ENCODE measurements around the gene UVSSA. TPM values are rescaled to one million over a fixed set of nuclear protein-coding genes. Genes with fewer than 3 reads are reported as not detected.

UVSSA gene
- total RNA-seq, 2 experiments from 2014 or later, result 19.1 to 23.0 TPM

GRCh38 chr4:1351854-1352566 lies 5.0 kb downstream of the UVSSA start:
- Mint-ChIP-seq H3K4me3 (no peak overlapping the region), H3K27me3 (no peaks in the 10 kb centered on the region), H3K27ac (peak overlapping the region; percentile 74), H3K4me1 (peaks cover 29% of the 10 kb centered on the region), H3K36me3 (ENCODE audit: low read depth) (peaks cover 7% of the 10 kb centered on the region), H3K9me3 (no peaks in the 10 kb centered on the region)
- CTCF ChIA-PET, result interaction anchor here (1.4 to 1.8 kb wide), 2 partner anchors 13 to 87 kb away, joined by 4 read pairs; no protein-coding TSS in a partner anchor
- peak; percentile 91 for DNase-seq
- POLR2A ChIA-PET, result no interaction called here

GRCh38 chr4:1352567-1352900 lies 5.5 kb downstream of the UVSSA start:
- CTCF ChIA-PET, result interaction anchor here (1.4 to 1.8 kb wide), 2 partner anchors 12 to 87 kb away, joined by 4 read pairs; no protein-coding TSS in a partner anchor
- POLR2A ChIA-PET, result no interaction called here
- Mint-ChIP-seq H3K9me3 (no peaks in the 10 kb centered on the region), H3K27ac (no peak overlapping the region), H3K4me3 (no peak overlapping the region), H3K36me3 (ENCODE audit: low read depth) (peaks cover 7% of the 10 kb centered on the region), H3K27me3 (no peaks in the 10 kb centered on the region), H3K4me1 (peaks cover 29% of the 10 kb centered on the region)
- no peak for DNase-seq

DNA sequence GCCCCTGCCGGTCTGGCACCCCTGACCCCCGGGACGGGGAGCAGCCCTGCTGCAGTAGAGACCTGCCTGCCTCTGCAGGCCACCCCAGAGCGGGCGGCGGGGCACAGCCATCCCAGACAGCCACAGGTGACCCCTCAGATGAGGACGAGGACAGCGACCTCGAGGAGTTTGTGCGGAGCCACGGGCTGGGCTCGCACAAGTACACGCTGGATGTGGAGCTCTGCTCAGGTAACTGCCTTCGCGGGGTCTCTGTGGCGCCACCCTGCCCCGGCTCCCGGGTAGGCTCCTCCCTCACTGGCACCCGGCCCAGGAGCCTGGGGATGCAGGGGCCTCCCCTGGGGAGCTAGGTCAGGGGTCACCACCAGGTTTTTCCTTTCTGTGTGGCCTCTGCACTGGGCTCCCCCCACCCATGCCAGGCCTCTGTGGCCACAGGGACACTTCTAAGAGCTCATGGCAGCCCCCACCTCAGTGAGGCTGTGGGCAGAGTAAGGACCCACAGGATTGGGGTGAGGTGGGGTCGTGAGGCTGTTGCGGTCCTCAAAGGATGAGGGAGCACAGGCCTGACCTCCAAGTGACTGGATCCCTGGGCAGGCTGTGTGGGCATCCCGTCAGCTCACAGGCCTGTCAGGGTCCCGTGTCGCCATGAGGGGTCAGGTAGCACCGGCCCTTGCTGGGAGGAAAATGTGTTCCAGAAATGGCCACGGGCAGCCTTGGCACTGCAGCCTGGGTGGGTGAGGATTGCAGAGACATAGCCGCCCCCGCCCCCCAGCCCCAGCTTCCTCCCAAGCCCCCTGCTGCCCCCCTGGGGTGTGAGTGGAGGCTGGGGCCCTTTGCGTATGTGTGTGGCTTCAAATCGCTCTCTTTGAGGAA lies 6.4 kb downstream of the UVSSA start:
- Mint-ChIP-seq H3K4me3 (no peak overlapping the region), H3K36me3 (ENCODE audit: low read depth) (peaks cover 7% of the 10 kb centered on the region), H3K9me3 (no peaks in the 10 kb centered on the region), H3K4me1 (peaks cover 23% of the 10 kb centered on the region), H3K27me3 (no peaks in the 10 kb centered on the region), H3K27ac (no peak overlapping the region)
- POLR2A ChIA-PET, result no interaction called here
- no peak for DNase-seq
- CTCF ChIA-PET, result interaction anchor here (1.4 to 1.8 kb wide), 2 partner anchors 12 to 88 kb away, joined by 4 read pairs; no protein-coding TSS in a partner anchor

DNA sequence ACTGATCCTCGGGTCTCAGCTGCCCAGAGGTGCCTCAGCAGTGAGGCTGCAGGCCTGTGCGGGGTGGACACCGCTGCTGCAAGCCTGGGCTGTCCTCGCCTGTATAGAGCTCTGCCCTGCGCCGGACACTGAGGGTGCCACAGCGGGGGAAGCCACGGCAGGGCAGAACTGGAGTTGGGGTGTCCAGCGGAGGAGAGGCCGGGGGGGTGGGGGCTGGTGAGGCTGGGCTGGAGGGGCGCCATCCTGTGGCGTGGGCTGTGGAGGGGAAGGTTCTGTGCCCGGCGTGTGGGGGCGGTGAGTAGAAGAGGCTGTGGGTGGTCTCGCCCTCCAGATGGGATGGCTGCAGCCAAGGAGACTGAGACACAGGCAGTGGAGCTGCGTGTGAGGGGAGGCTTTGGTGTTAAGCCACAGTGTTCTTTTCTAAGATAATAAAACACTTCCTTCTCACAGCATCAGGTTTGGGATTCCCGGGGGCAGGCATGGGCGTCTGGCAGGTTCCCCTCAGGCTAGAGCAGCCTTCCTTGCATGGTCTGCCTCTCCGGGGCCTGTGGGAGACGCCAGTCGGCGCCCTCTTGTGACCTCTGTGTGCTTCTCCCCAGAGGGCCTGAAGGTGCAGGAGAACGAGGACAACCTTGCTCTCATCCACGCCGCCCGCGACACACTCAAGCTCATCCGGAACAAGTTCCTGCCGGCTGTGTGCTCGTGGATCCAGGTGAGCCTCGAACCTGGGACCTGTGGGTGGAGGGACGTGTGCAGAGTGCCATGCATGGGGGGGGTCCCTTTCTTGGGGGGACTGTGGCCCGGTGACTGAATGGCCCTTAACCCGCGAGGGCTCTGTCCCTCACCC lies 7.4 kb downstream of the UVSSA start:
- DNase-seq, result no peak
- no peak overlapping the region for H3K4me3 Mint-ChIP-seq
- H3K4me1 Mint-ChIP-seq, result peaks cover 15% of the 10 kb centered on the region
- ChIA-PET POLR2A (no interaction called here), CTCF (interaction anchor here (0.6 to 1.5 kb wide), 4 partner anchors 223 to 601 kb away, joined by 3 to 4 read pairs (median 3); no protein-coding TSS in a partner anchor)
- H3K36me3 Mint-ChIP-seq (ENCODE audit: low read depth), result peaks cover 3% of the 10 kb centered on the region
- no peaks in the 10 kb centered on the region for H3K27me3 Mint-ChIP-seq
- H3K9me3 Mint-ChIP-seq, result no peaks in the 10 kb centered on the region
- H3K27ac Mint-ChIP-seq, result no peak overlapping the region

GRCh38 chr4:1354983-1355275 lies 7.9 kb downstream of the UVSSA start:
- ChIA-PET CTCF (interaction anchor here (0.6 to 1.5 kb wide), 4 partner anchors 224 to 602 kb away, joined by 3 to 4 read pairs (median 3); no protein-coding TSS in a partner anchor), POLR2A (no interaction called here)
- peaks cover 10% of the 10 kb centered on the region for H3K4me1 Mint-ChIP-seq
- H3K27ac Mint-ChIP-seq, result no peak overlapping the region
- H3K36me3 Mint-ChIP-seq (ENCODE audit: low read depth), result peaks cover 3% of the 10 kb centered on the region
- DNase-seq, result no peak
- H3K4me3 Mint-ChIP-seq, result no peak overlapping the region
- no peaks in the 10 kb centered on the region for H3K9me3 Mint-ChIP-seq
- no peaks in the 10 kb centered on the region for H3K27me3 Mint-ChIP-seq

DNA sequence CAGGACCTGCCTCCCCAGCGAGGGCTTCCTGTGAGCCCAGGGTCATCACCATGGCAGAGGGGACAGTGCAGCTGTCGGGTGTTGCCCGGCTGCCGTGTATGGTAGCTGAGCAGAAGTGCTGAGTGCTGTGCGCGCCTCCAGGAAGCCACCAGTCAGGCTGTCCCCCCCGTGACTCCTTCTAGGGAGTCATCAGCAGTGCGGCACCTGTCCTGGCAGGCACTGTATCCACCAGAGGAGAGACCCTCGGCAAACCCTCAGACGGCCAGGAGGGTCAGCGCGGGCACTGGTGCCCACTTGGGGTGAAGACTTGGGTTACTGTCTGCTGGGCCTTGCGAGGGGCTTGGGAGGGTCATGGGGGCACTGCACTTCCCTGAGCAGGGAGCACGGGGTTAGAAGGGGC lies 8.4 kb downstream of the UVSSA start:
- H3K4me3 Mint-ChIP-seq, result no peak overlapping the region
- CTCF ChIA-PET, result interaction anchor here (0.9 to 1.6 kb wide), 5 partner anchors 191 to 274 kb away, joined by 3 to 6 read pairs (median 3); no protein-coding TSS in a partner anchor
- peaks cover 3% of the 10 kb centered on the region for H3K36me3 Mint-ChIP-seq (ENCODE audit: low read depth)
- H3K4me1 Mint-ChIP-seq, result peaks cover 7% of the 10 kb centered on the region
- no peak for DNase-seq
- POLR2A ChIA-PET, result no interaction called here
- H3K27ac Mint-ChIP-seq, result no peak overlapping the region
- no peaks in the 10 kb centered on the region for H3K9me3 Mint-ChIP-seq
- no peaks in the 10 kb centered on the region for H3K27me3 Mint-ChIP-seq

- ChIA-PET POLR2A (no interaction called here), CTCF (interaction anchor here (0.8 to 1.6 kb wide), 8 partner anchors 8 to 245 kb away, joined by 3 to 6 read pairs (median 3); no protein-coding TSS in a partner anchor)
- DNase-seq, result peak; percentile 44
- Mint-ChIP-seq H3K27me3 (no peaks in the 10 kb centered on the region), H3K9me3 (no peaks in the 10 kb centered on the region), H3K4me3 (no peak overlapping the region), H3K27ac (peak overlapping the region; percentile 68), H3K36me3 (ENCODE audit: low read depth) (peaks cover 3% of the 10 kb centered on the region), H3K4me1 (peaks cover 5% of the 10 kb centered on the region)
These were observed 9.4 kb downstream of the UVSSA start for GRCh38 chr4:1356181-1356998.

GRCh38 chr4:1357356-1358248 lies 10.6 kb downstream of the UVSSA start:
- Mint-ChIP-seq H3K36me3 (ENCODE audit: low read depth) (no peaks in the 10 kb centered on the region), H3K9me3 (no peaks in the 10 kb centered on the region), H3K27me3 (no peaks in the 10 kb centered on the region)

DNA sequence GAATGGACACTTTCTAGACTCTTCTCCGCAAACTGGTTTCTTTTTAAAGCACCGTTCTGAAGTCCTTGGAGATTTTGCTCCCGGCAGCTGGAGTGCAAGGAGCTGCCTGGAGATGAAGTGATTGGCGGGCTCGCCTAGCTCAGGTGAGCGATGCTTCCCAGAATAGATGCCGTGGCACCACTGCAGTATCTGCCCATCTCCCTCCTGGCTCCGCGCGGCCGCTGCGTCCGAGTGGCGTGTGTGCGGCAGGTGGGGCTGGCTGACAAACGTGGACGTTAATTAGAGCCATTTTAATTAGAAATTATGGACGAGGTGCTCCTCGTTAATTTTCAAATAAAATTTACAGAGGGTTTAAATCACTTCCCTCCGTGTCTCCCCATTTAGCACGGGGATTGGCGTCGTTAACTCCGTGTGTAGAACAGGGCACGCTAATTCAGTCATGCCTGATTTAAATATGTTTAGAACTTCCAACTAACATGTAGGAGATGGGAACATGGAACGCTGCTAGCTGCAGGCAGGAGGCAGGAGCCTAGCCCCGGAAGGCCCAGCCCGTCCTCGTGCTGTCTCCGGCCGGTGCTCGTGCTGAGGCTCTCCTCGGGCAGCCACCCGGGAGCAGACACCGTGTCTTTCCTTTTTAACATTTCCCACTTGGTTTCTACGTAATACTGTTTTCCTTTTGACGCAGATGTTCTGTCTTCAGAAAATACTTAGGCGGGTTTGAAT lies 11.6 kb downstream of the UVSSA start:
- POLR2A ChIA-PET, result no interaction called here
- Mint-ChIP-seq H3K36me3 (ENCODE audit: low read depth) (no peaks in the 10 kb centered on the region), H3K27me3 (no peaks in the 10 kb centered on the region), H3K27ac (no peak overlapping the region), H3K4me1 (no peaks in the 10 kb centered on the region), H3K4me3 (no peak overlapping the region), H3K9me3 (no peaks in the 10 kb centered on the region)
- DNase-seq, result no peak
- CTCF ChIA-PET, result no interaction called here

More at GRCh38 chr4:1357356-1358248, 10.6 kb downstream of the UVSSA start:
- Mint-ChIP-seq H3K4me3 (no peak overlapping the region), H3K4me1 (no peaks in the 10 kb centered on the region), H3K27ac (no peak overlapping the region)
- CTCF ChIA-PET, result no interaction called here
- no peak for DNase-seq
- POLR2A ChIA-PET, result no interaction called here

DNA sequence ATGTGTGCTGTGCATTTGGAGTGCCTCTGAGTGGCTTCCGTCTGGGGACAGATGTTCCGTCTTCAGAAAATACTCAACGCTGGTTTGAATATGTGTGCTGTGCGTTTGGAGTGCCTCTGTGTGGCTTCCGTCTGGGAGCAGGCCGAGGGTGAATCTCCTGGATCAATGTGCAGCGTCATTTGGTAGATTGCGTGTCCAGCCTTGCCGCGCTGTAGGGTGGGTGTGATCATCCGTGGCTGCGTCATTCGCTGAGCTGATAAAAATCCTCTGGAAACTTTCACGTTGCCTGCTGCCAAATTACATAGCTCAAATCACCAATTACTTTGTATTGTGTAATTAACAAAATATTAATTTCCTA lies 12.1 kb downstream of the UVSSA start:
- no peaks in the 10 kb centered on the region for H3K36me3 Mint-ChIP-seq (ENCODE audit: low read depth)
- H3K27me3 Mint-ChIP-seq, result no peaks in the 10 kb centered on the region
- ChIA-PET POLR2A (no interaction called here), CTCF (no interaction called here)
- no peak for DNase-seq
- H3K9me3 Mint-ChIP-seq, result no peaks in the 10 kb centered on the region
- no peak overlapping the region for H3K27ac Mint-ChIP-seq
- H3K4me3 Mint-ChIP-seq, result no peak overlapping the region
- no peaks in the 10 kb centered on the region for H3K4me1 Mint-ChIP-seq

GRCh38 chr4:1359976-1360375 lies 13.0 kb downstream of the UVSSA start:
- H3K4me1 Mint-ChIP-seq, result no peaks in the 10 kb centered on the region
- no peak overlapping the region for H3K4me3 Mint-ChIP-seq
- DNase-seq, result no peak
- H3K9me3 Mint-ChIP-seq, result no peaks in the 10 kb centered on the region
- CTCF ChIA-PET, result no interaction called here
- H3K27me3 Mint-ChIP-seq, result no peaks in the 10 kb centered on the region
- POLR2A ChIA-PET, result no interaction called here
- no peak overlapping the region for H3K27ac Mint-ChIP-seq
- no peaks in the 10 kb centered on the region for H3K36me3 Mint-ChIP-seq (ENCODE audit: low read depth)
